ENCODE data around the gene NUMBL. TPM values are rescaled to one million over a fixed set of nuclear protein-coding genes. Genes with fewer than 3 reads are reported as not detected.
A peak's percentile ranks its signal among the peaks of the same experiment; 100 is the strongest.

Gene NUMBL
- total and polyA plus RNA-seq, 4 donors, result 13.2 to 41.2 (median 17.1) TPM

GRCh38 chr19:40707615-40708014, 17.2 kb upstream of the NUMBL start:
- Histone ChIP-seq H3K9ac (ENCODE audit: insufficient read depth in 1 of 2, low read length in 2 of 2) (no peak overlapping the region), H3K9me3 (ENCODE audit: control insufficient read depth in 4 of 4, insufficient read depth in 3 of 4, low read length in 3 of 4) (no peaks in the 10 kb centered on the region), H3K4me1 (ENCODE audit: control insufficient read depth in 5 of 5, insufficient read depth in 5 of 5, low read length in 5 of 5) (peaks cover 0 to 2% (median 0%) of the 10 kb centered on the region in 5 donors), H3K36me3 (ENCODE audit: control insufficient read depth in 4 of 4, insufficient read depth in 4 of 4, low read length in 4 of 4) (peaks cover 9 to 32% (median 25%) of the 10 kb centered on the region in 4 donors), H3K27ac (ENCODE audit: low read depth in 1 of 2, low read length in 1 of 2) (no peak overlapping the region), H3K27me3 (ENCODE audit: control insufficient read depth in 3 of 3, insufficient read depth in 3 of 3, low read length in 2 of 3) (no peaks in the 10 kb centered on the region), H3K4me3 (no peak overlapping the region)
- WGBS, 2 donors, result 97 to 99% methylated on average over 7 of the region's 7 CpGs
- no peak for DNase-seq
- ATAC-seq (ENCODE audit: insufficient read depth, low FRiP score), result no peak
- no peak for TF ChIP-seq CTCF (IDR thresholded peaks at IDR 0.05; ENCODE audit: control extremely low read depth, extremely low read depth)

GRCh38 chr19:40705950-40706619, 15.6 kb upstream of the NUMBL start:
- no peak for TF ChIP-seq CTCF (IDR thresholded peaks at IDR 0.05; ENCODE audit: control extremely low read depth, extremely low read depth)
- H3K4me3 ChIP-seq, result no peak overlapping the region
- no peaks in the 10 kb centered on the region for H3K9me3 ChIP-seq (ENCODE audit: control insufficient read depth in 4 of 4, insufficient read depth in 3 of 4, low read length in 3 of 4)
- H3K27me3 ChIP-seq (ENCODE audit: control insufficient read depth in 3 of 3, insufficient read depth in 3 of 3, low read length in 2 of 3), result no peaks in the 10 kb centered on the region
- H3K27ac ChIP-seq (ENCODE audit: low read depth in 1 of 2, low read length in 1 of 2), result no peak overlapping the region
- H3K36me3 ChIP-seq (ENCODE audit: control insufficient read depth in 4 of 4, insufficient read depth in 4 of 4, low read length in 4 of 4), result peaks cover 13 to 44% (median 29%) of the 10 kb centered on the region in 4 donors
- 91 to 97% methylated on average over 7 of the region's 7 CpGs for WGBS, 2 donors
- no peak for DNase-seq
- ATAC-seq (ENCODE audit: insufficient read depth, low FRiP score), result no peak
- no peak overlapping the region for H3K9ac ChIP-seq (ENCODE audit: insufficient read depth in 1 of 2, low read length in 2 of 2)
- peaks cover 0 to 2% (median 0%) of the 10 kb centered on the region in 5 donors for H3K4me1 ChIP-seq (ENCODE audit: control insufficient read depth in 5 of 5, insufficient read depth in 5 of 5, low read length in 5 of 5)

- ATAC-seq (ENCODE audit: insufficient read depth, low FRiP score), result no peak
- Histone ChIP-seq H3K27ac (ENCODE audit: low read depth in 1 of 2, low read length in 1 of 2) (peak overlapping the region in 1 of 2 donors; percentile 41), H3K27me3 (ENCODE audit: control insufficient read depth in 3 of 3, insufficient read depth in 3 of 3, low read length in 2 of 3) (no peaks in the 10 kb centered on the region), H3K4me1 (ENCODE audit: control insufficient read depth in 5 of 5, insufficient read depth in 5 of 5, low read length in 5 of 5) (peaks cover 0 to 2% (median 0%) of the 10 kb centered on the region in 5 donors), H3K36me3 (ENCODE audit: control insufficient read depth in 4 of 4, insufficient read depth in 4 of 4, low read length in 4 of 4) (peaks cover 14 to 44% (median 29%) of the 10 kb centered on the region in 4 donors), H3K9me3 (ENCODE audit: control insufficient read depth in 4 of 4, insufficient read depth in 3 of 4, low read length in 3 of 4) (no peaks in the 10 kb centered on the region), H3K9ac (ENCODE audit: insufficient read depth in 1 of 2, low read length in 2 of 2) (no peak overlapping the region), H3K4me3 (no peak overlapping the region)
- WGBS, 2 donors, result 94% methylated on average over 9 of the region's 9 CpGs
- no peak for TF ChIP-seq CTCF (IDR thresholded peaks at IDR 0.05; ENCODE audit: control extremely low read depth, extremely low read depth)
- DNase-seq, result no peak
Observed at GRCh38 chr19:40705362-40705651, 14.9 kb upstream of the NUMBL start.
